Measurements from ENCODE around the gene C10orf95.
"Not testable (repeated sequence)": the region's sequence is repeated elsewhere in the genome, so short reads cannot be mapped to it uniquely, and the experiment has no call there.

Gene C10orf95

GRCh38 chr10:102465466-102465865, 14.1 kb upstream of the C10orf95 start:
- no peak for DNase-seq (ENCODE audit: low read depth, low spot score)

GRCh38 chr10:102463983-102464382, 12.6 kb upstream of the C10orf95 start:
- no peak for DNase-seq (ENCODE audit: low read depth, low spot score)

- no peak for DNase-seq (ENCODE audit: low read depth, low spot score)
These were observed 11.2 kb upstream of the C10orf95 start for GRCh38 chr10:102462512-102463054.

GRCh38 chr10:102461187-102462054, 10.1 kb upstream of the C10orf95 start:
- DNase-seq (ENCODE audit: low read depth, low spot score), result peak; percentile 74

GRCh38 chr10:102460836-102461186, 9.5 kb upstream of the C10orf95 start:
- DNase-seq (ENCODE audit: low read depth, low spot score), result no peak

- DNase-seq (ENCODE audit: low read depth, low spot score), result no peak
These were observed 7.3 kb upstream of the C10orf95 start for GRCh38 chr10:102458656-102459055.

- DNase-seq (ENCODE audit: low read depth, low spot score), result no peak
These were observed 6.3 kb upstream of the C10orf95 start for GRCh38 chr10:102457591-102458150.

- DNase-seq (ENCODE audit: low read depth, low spot score), result no peak
These were observed 4.6 kb upstream of the C10orf95 start for GRCh38 chr10:102455893-102456471.

- not testable (repeated sequence) for DNase-seq (ENCODE audit: low read depth, low spot score)
These were observed 3.5 kb upstream of the C10orf95 start for GRCh38 chr10:102454662-102455487.

- no peak for DNase-seq (ENCODE audit: low read depth, low spot score)
These were observed 2.2 kb upstream of the C10orf95 start for GRCh38 chr10:102453502-102453901.

GRCh38 chr10:102452672-102453340, 1.5 kb upstream of the C10orf95 start:
- no peak for DNase-seq (ENCODE audit: low read depth, low spot score)

- peak; percentile 60 for DNase-seq (ENCODE audit: low read depth, low spot score)
These were observed 804 bp downstream of the C10orf95 start for GRCh38 chr10:102450374-102451104.

GRCh38 chr10:102450124-102450373, 1.3 kb downstream of the C10orf95 start:
- DNase-seq (ENCODE audit: low read depth, low spot score), result no peak

- peak; percentile 72 for DNase-seq (ENCODE audit: low read depth, low spot score)
These were observed 1.8 kb downstream of the C10orf95 start for GRCh38 chr10:102449321-102450123.

GRCh38 chr10:102444851-102445250, 6.5 kb downstream of the C10orf95 start:
- no peak for DNase-seq (ENCODE audit: low read depth, low spot score)

- no peak for DNase-seq (ENCODE audit: low read depth, low spot score)
These were observed 13.0 kb downstream of the C10orf95 start for GRCh38 chr10:102438374-102438773.

- no peak for DNase-seq (ENCODE audit: low read depth, low spot score)
These were observed 13.8 kb downstream of the C10orf95 start for GRCh38 chr10:102437515-102437914.

GRCh38 chr10:102436312-102436711, 15.0 kb downstream of the C10orf95 start:
- DNase-seq (ENCODE audit: low read depth, low spot score), result no peak

GRCh38 chr10:102435529-102436233, 15.7 kb downstream of the C10orf95 start:
- no peak for DNase-seq (ENCODE audit: low read depth, low spot score)

All from activated naive CD8-positive, alpha-beta T cell treated with anti-CD3 and anti-CD28 coated beads, Interleukin-2, amount 50 U/mL, for 16 hours (primary cell).